BLaER1 (cell line): ENCODE data around the gene FAF1.
"Not testable (repeated sequence)": the region's sequence is repeated elsewhere in the genome, so short reads cannot be mapped to it uniquely, and the experiment has no call there.

Experiments
- H3K27ac ChIP-seq: shearing (Covaris generic); formaldehyde crosslinking; 2 replicates; pipeline ENCODE4 v1.8.1; 2022
- H3K27me3 ChIP-seq: shearing (Covaris generic); formaldehyde crosslinking; 2 replicates; pipeline ENCODE4 v1.8.1; 2022
- H3K36me3 ChIP-seq: shearing (Covaris generic); formaldehyde crosslinking; 2 replicates; pipeline ENCODE4 v1.8.1; 2022
- H3K4me1 ChIP-seq: shearing (Covaris generic); formaldehyde crosslinking; 2 replicates; pipeline ENCODE4 v1.8.1; 2022
- H3K4me2 ChIP-seq: shearing (Covaris generic); formaldehyde crosslinking; 2 replicates; pipeline ENCODE4 v1.8.1; 2022
- H3K4me3 ChIP-seq: shearing (Covaris generic); formaldehyde crosslinking; 2 replicates; pipeline ENCODE4 v1.8.1; 2022
- H3K9ac ChIP-seq: shearing (Covaris generic); formaldehyde crosslinking; 2 replicates; pipeline ENCODE4 v1.8.1; 2022
- H3K9me3 ChIP-seq: shearing (Covaris generic); formaldehyde crosslinking; 2 replicates; pipeline ENCODE4 v1.8.1; 2022
- H4K20me1 ChIP-seq: shearing (Covaris generic); formaldehyde crosslinking; 2 replicates; pipeline ENCODE4 v1.8.1; 2022
- Cebpa-rat ChIP-seq: shearing (Covaris generic); IDR thresholded peaks from 2 replicates; pipeline ENCODE4 v1.8.1; 2022

Gene FAF1

GRCh38 chr1:50529510-50529909 is 430.6 kb downstream of the FAF1 start:
- Histone ChIP-seq H3K9me3 (0 out of 2 replicates have a peak, but pooled peaks cover under 1% of the 10 kb centered on the region), H3K36me3 (peaks cover 28% of the 10 kb centered on the region), H3K4me1 (no peaks in the 10 kb centered on the region), H3K9ac (no peak overlapping the region), H3K4me2 (no peak overlapping the region), H3K4me3 (no peak overlapping the region), H4K20me1 (no peaks in the 10 kb centered on the region), H3K27me3 (no peaks in the 10 kb centered on the region), H3K27ac (no peak overlapping the region)
- no peak for TF ChIP-seq Cebpa-rat

GRCh38 chr1:50527987-50528320 is 432.1 kb downstream of the FAF1 start:
- not testable (repeated sequence) for H4K20me1 ChIP-seq, H3K27me3 ChIP-seq, H3K4me2 ChIP-seq, H3K4me3 ChIP-seq, H3K9ac ChIP-seq, H3K27ac ChIP-seq, H3K4me1 ChIP-seq
- H3K36me3 ChIP-seq, result peaks cover 20% of the 10 kb centered on the region
- H3K9me3 ChIP-seq, result peaks cover 14% of the 10 kb centered on the region

DNA sequence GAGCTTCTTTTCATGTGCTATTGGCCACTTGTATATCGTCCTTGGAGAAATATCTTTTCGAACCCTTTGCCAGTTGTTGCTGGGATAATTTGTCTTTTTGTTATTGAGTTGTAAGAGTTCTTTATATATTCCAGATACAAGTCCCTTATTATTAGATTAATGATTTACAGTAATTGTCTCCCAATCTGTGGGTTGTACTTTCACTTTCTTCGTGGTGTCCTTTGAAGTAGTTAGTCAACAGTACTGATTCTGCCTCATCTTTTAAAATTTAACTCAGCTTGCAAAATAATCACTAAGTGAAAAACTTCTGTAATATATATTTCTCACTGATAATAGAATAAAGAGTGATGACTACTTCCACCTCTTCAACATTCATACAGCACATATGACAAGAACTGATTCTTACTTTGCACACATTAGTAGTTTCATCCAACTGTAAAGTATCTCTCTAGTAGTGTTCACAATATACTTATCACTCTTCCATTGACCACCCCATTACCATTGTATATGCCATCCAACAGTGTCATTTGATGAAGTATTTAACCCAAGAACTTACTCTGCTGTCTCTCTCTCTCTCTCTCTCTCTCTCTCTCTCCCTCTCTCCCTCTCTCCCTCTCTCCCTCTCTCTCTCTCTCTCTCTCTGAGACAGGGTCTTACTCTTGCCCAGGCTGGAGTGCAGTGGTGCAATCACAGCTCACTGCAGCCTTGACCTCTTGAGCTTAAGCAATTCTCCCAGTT is 432.6 kb downstream of the FAF1 start:
- Histone ChIP-seq H3K9ac (no peak overlapping the region), H3K9me3 (peaks cover 16% of the 10 kb centered on the region), H4K20me1 (no peaks in the 10 kb centered on the region), H3K36me3 (peaks cover 17% of the 10 kb centered on the region), H3K4me2 (no peak overlapping the region), H3K4me3 (no peak overlapping the region), H3K27me3 (no peaks in the 10 kb centered on the region), H3K27ac (no peak overlapping the region), H3K4me1 (no peaks in the 10 kb centered on the region)
- no peak for TF ChIP-seq Cebpa-rat

DNA sequence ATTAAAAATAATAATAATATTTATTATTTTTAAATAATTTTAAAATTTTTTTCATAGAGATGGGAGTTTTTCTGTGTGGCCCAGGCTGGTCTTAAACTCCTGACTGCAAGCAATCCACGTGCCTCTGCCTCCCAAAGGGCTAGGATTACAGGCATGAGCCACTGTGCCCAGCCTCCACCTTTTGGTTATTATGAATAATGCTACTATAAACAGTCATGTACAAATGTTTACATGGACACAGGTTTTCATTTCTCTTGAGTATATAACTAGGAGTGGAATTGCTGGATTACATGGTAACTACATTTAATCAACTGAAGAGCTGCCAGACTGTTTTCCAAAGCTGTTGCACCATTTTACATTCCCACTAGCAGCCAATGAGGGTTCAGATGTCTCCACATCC is 433.6 kb downstream of the FAF1 start:
- H3K9me3 ChIP-seq, result peaks cover 16% of the 10 kb centered on the region
- no peaks in the 10 kb centered on the region for H3K27me3 ChIP-seq
- H3K27ac ChIP-seq, result no peak overlapping the region
- no peak overlapping the region for H3K4me3 ChIP-seq
- H4K20me1 ChIP-seq, result no peaks in the 10 kb centered on the region
- TF ChIP-seq Cebpa-rat, result no peak
- no peak overlapping the region for H3K4me2 ChIP-seq
- H3K9ac ChIP-seq, result no peak overlapping the region
- no peaks in the 10 kb centered on the region for H3K4me1 ChIP-seq
- H3K36me3 ChIP-seq, result peaks cover 17% of the 10 kb centered on the region

- Histone ChIP-seq H3K4me2 (no peak overlapping the region), H3K4me1 (peaks cover 6% of the 10 kb centered on the region; the same call in 1 of the 2 replicates), H3K27me3 (no peaks in the 10 kb centered on the region), H4K20me1 (no peaks in the 10 kb centered on the region), H3K9me3 (peaks cover 24% of the 10 kb centered on the region), H3K9ac (no peak overlapping the region), H3K36me3 (peaks cover 30% of the 10 kb centered on the region), H3K4me3 (no peak overlapping the region), H3K27ac (no peak overlapping the region)
- no peak for TF ChIP-seq Cebpa-rat
Observed at GRCh38 chr1:50523548-50523947, 436.5 kb downstream of the FAF1 start.

- H3K27ac ChIP-seq, result no peak overlapping the region
- H3K4me1 ChIP-seq, result peaks cover 6% of the 10 kb centered on the region; the same call in 1 of the 2 replicates
- peaks cover 24% of the 10 kb centered on the region for H3K9me3 ChIP-seq
- H3K36me3 ChIP-seq, result peaks cover 30% of the 10 kb centered on the region
- no peaks in the 10 kb centered on the region for H3K27me3 ChIP-seq
- no peak for TF ChIP-seq Cebpa-rat
- H4K20me1 ChIP-seq, result no peaks in the 10 kb centered on the region
- H3K9ac ChIP-seq, result no peak overlapping the region
- no peak overlapping the region for H3K4me3 ChIP-seq
- H3K4me2 ChIP-seq, result no peak overlapping the region
Observed at GRCh38 chr1:50522691-50523342, 437.2 kb downstream of the FAF1 start.

GRCh38 chr1:50521703-50522102 is 438.4 kb downstream of the FAF1 start:
- H3K4me1 ChIP-seq, result peaks cover 6% of the 10 kb centered on the region; the same call in 1 of the 2 replicates
- H3K27me3 ChIP-seq, result no peaks in the 10 kb centered on the region
- peaks cover 25% of the 10 kb centered on the region for H3K36me3 ChIP-seq
- H3K4me2 ChIP-seq, result no peak overlapping the region
- TF ChIP-seq Cebpa-rat, result no peak
- peaks cover 24% of the 10 kb centered on the region for H3K9me3 ChIP-seq
- H3K4me3 ChIP-seq, result no peak overlapping the region
- no peaks in the 10 kb centered on the region for H4K20me1 ChIP-seq
- H3K9ac ChIP-seq, result no peak overlapping the region
- H3K27ac ChIP-seq, result no peak overlapping the region

GRCh38 chr1:50517488-50517887 is 442.6 kb downstream of the FAF1 start:
- Histone ChIP-seq H4K20me1 (no peaks in the 10 kb centered on the region), H3K27ac (no peak overlapping the region), H3K36me3 (peaks cover 26% of the 10 kb centered on the region), H3K9ac (no peak overlapping the region), H3K4me2 (no peak overlapping the region), H3K9me3 (peaks cover 8% of the 10 kb centered on the region), H3K4me1 (peaks cover 6% of the 10 kb centered on the region; the same call in 1 of the 2 replicates), H3K27me3 (no peaks in the 10 kb centered on the region), H3K4me3 (no peak overlapping the region)
- no peak; the same call in 1 of the 2 replicates for TF ChIP-seq Cebpa-rat

GRCh38 chr1:50516056-50516455 is 444.0 kb downstream of the FAF1 start:
- no peak for TF ChIP-seq Cebpa-rat
- H3K9ac ChIP-seq, result no peak overlapping the region
- no peak overlapping the region for H3K27ac ChIP-seq

DNA sequence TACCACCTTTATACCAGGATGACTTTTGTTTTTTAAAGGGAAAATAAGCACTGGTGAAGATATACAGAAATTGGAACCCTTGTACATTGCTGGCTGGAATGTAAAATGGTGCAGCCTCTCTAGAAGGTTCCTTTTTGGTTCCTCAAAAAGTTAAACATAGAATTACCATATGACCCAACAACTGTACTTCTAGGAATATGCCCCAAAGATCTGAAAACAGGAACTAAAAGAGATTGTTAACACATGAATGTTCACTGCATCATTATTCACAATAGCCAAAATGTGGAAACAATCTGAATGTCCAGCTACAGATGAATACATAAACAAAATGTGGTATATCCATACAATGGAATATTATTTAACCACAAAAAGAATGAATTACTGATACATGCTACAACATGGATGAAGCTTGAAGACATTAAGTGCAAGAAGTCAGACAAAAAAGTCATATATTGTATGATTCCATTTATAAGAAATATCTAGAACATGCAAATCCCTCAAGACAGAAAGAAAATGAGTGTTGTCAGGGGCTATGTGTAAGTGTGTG is 452.0 kb downstream of the FAF1 start:
- H3K4me2 ChIP-seq, result no peak overlapping the region
- no peak overlapping the region for H3K9ac ChIP-seq
- H3K4me3 ChIP-seq, result no peak overlapping the region
- no peak for TF ChIP-seq Cebpa-rat
- no peaks in the 10 kb centered on the region for H3K27me3 ChIP-seq
- H3K36me3 ChIP-seq, result peaks cover 25% of the 10 kb centered on the region
- no peak overlapping the region for H3K27ac ChIP-seq
- H3K4me1 ChIP-seq, result no peaks in the 10 kb centered on the region
- H3K9me3 ChIP-seq, result peaks cover 19% of the 10 kb centered on the region
- H4K20me1 ChIP-seq, result no peaks in the 10 kb centered on the region

More at GRCh38 chr1:50516056-50516455, 444.0 kb downstream of the FAF1 start:
- Histone ChIP-seq H3K36me3 (peaks cover 30% of the 10 kb centered on the region), H3K4me3 (no peak overlapping the region), H3K9me3 (peaks cover 8% of the 10 kb centered on the region), H3K4me1 (peaks cover 6% of the 10 kb centered on the region; the same call in 1 of the 2 replicates), H3K4me2 (no peak overlapping the region), H4K20me1 (no peaks in the 10 kb centered on the region), H3K27me3 (no peaks in the 10 kb centered on the region)
